ENCODE results near the gene PCNX3. TPM values are rescaled to one million over a fixed set of nuclear protein-coding genes. Genes with fewer than 3 reads are reported as not detected.
A peak's percentile ranks its signal among the peaks of the same experiment; 100 is the strongest.

PCNX3 gene
- total and polyA plus RNA-seq, 12 donors: 9.0 to 45.0 (median 33.4) TPM

DNA sequence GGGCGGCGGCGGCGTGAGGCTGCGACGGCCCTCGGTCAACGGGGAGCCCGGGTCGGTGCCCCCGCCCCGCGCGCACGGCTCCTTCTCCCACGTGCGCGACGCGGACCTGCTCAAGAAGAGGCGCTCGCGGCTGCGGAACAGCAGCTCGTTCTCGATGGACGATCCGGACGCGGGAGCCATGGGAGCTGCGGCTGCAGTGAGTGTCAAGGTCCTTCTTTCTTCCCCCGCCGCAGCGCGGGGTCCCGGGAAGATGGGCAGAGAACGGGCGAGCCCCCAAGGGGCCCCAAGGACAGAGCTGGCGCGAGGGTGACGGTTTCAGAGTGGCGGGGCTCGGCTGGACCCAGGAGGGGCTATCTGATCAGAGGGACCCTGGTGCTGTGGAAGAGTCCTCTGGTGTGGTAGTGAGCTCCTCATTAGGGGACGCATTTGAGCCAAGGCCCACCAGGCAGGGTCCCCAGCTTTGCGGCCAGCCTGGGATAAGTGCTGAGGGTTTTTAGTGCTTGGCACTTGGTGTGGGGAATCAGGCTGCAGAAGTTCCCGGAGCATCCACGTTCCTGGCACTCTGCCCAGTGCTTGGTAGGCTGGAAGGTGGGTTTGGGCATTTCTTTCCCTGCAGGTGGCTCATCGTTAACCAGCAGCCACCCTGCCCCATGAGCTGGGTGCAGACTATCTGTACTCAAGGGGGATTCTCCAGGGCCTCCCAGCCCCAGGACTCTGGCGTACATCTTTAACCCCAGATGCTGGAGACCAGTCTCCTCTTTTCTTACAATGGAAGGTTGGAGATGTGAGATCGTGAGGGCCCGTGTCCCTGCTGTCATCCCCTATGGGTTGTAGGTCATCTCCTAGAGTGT, 30.0 kb upstream of the PCNX3 start:
- TF ChIP-seq, protein P1, sequence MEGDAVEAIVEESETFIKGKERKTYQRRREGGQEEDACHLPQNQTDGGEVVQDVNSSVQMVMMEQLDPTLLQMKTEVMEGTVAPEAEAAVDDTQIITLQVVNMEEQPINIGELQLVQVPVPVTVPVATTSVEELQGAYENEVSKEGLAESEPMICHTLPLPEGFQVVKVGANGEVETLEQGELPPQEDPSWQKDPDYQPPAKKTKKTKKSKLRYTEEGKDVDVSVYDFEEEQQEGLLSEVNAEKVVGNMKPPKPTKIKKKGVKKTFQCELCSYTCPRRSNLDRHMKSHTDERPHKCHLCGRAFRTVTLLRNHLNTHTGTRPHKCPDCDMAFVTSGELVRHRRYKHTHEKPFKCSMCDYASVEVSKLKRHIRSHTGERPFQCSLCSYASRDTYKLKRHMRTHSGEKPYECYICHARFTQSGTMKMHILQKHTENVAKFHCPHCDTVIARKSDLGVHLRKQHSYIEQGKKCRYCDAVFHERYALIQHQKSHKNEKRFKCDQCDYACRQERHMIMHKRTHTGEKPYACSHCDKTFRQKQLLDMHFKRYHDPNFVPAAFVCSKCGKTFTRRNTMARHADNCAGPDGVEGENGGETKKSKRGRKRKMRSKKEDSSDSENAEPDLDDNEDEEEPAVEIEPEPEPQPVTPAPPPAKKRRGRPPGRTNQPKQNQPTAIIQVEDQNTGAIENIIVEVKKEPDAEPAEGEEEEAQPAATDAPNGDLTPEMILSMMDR (IDR thresholded peaks at IDR 0.05): no peak
- no peak for TF ChIP-seq POLR2A (IDR thresholded peaks at IDR 0.05)
- intact Hi-C loops (cut with DNase I): no loop called here
- Histone ChIP-seq H3K9me3 (replicated peaks in 1 of 3) (no peaks in the 10 kb centered on the region), H3K4me3 (no peak overlapping the region), H3K27ac (peak overlapping the region in 1 of 5 donors; percentile 24), H3K4me1 (replicated peaks in 1 of 2) (peaks cover 0 to 35% of the 10 kb centered on the region in 2 donors), H3K27me3 (no peaks in the 10 kb centered on the region), H3K36me3 (replicated peaks in 1 of 2) (peaks cover 0 to 21% of the 10 kb centered on the region in 2 donors)
- 50 to 71% (median 61%) methylated on average over 8 to 51 of the region's 51 CpGs for WGBS, 4 donors
- no peak for DNase-seq

DNA sequence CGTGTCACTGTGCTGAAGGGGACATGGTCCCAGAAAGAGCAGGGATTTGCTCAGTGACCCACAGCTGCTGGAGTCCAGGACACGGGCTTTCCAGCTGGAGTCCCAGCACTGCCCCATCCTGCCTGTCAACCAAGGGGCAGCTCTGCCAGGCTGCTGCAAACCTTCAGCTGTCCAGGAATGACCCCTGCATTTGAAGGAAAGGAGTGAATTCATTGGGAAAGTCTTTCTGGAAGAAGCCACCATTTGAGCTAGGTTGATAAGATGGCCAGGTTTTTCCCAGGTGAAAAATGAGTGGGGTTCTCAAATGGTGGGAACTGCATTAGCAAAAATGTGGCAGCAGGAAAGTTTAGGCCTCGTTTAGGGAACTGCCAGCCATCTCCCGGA, 29.3 kb upstream of the PCNX3 start:
- Histone ChIP-seq H3K4me1 (replicated peaks in 1 of 2) (peaks cover 0 to 35% of the 10 kb centered on the region in 2 donors), H3K9me3 (replicated peaks in 1 of 3) (no peaks in the 10 kb centered on the region), H3K27me3 (no peaks in the 10 kb centered on the region), H3K36me3 (replicated peaks in 1 of 2) (peaks cover 0 to 16% of the 10 kb centered on the region in 2 donors), H3K27ac (peak overlapping the region in 2 of 5 donors; percentile 24 to 69), H3K4me3 (no peak overlapping the region)
- DNase-seq: no peak
- TF ChIP-seq, protein P1 (IDR thresholded peaks at IDR 0.05): no peak
- TF ChIP-seq POLR2A (IDR thresholded peaks at IDR 0.05): no peak
- 85 to 89% (median 86%) methylated on average over 2 to 4 of the region's 4 CpGs for WGBS, 4 donors
- intact Hi-C loops (cut with DNase I): no loop called here

DNA sequence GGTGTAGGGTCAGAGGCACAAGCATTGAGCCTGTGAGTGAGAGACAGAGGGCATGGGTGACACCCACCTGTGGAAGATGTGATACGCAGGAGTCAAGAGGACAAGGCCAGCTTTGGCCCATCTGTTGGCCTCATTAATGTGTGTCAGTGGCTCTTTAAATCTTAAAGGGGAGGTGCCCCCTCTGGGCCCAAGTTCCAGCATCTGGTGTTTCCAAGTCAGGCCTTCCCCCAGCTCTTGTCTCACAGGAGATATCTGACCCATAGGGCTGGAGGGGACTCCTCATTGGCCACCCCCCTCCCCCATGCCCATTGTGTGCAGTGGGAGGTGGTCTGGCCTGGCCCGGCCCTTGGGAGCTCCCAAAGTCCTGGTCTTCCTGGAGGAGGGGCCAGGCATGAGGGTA, 28.9 kb upstream of the PCNX3 start:
- no peaks in the 10 kb centered on the region for H3K27me3 ChIP-seq
- DNase-seq: peak in 1 of 7 donors; percentile 67
- intact Hi-C loops (cut with DNase I): no loop called here
- no peak for TF ChIP-seq POLR2A (IDR thresholded peaks at IDR 0.05)
- TF ChIP-seq, protein P1 (IDR thresholded peaks at IDR 0.05): no peak
- peaks cover 0 to 11% of the 10 kb centered on the region in 2 donors for H3K36me3 ChIP-seq (replicated peaks in 1 of 2)
- H3K9me3 ChIP-seq (replicated peaks in 1 of 3): no peaks in the 10 kb centered on the region
- H3K27ac ChIP-seq: peak overlapping the region in 2 of 5 donors; percentile 39 to 69
- H3K4me3 ChIP-seq: no peak overlapping the region
- WGBS, 4 donors: 70 to 100% (median 76%) methylated on average over 1 to 2 of the region's 2 CpGs
- H3K4me1 ChIP-seq (replicated peaks in 1 of 2): peaks cover 0 to 35% of the 10 kb centered on the region in 2 donors

DNA sequence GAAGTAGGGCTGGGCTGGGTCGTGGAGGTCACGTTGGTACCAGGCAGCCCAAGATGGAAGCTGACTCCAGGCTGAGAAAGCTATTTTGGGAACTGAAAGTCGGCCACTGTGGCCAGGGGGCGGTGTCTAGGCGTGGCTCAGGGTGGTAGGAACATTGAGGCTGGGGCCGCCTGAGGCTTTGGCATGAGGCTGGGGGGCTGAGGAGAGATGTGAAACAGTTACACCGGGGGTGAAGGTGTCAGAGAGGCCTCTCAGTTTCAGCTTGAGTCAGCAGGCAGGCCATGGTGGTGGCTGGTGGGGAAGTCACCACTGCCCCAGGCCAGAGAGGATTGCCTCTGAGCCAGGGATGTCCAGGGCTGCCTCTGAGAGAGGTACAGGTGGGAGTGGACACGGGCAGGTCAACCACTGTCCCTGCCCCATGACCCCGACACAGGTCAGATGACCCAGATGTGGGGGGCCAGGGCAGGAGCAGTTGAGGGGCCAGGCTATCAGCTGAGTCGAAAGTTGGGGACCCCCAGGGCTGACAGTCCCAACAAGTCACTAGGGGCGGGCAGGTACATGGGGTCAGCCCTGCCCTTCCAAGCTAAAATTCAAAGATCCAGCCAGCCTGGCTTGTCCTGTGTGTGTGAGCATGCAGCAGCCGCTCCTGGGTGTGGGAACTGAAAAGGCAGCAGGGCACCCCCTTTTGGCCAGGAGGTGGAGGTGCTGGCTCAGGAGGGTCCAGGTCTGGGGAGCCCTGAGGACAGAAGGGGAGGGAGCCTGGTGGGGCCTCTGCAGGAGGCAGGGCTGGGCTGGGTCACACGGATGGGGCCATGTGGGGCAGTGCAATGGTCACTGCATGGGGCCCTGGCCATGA, 27.1 kb upstream of the PCNX3 start:
- 52 to 70% (median 55%) methylated on average over 11 to 13 of the region's 13 CpGs for WGBS, 4 donors
- DNase-seq: peak in 6 of 7 donors; percentile 66 to 84 (median 76)

More for the DNA sequence above, 27.1 kb upstream of the PCNX3 start:
- H3K36me3 ChIP-seq (replicated peaks in 1 of 2): peaks cover 0 to 11% of the 10 kb centered on the region in 2 donors
- intact Hi-C loops (cut with DNase I): no loop called here
- TF ChIP-seq POLR2A (IDR thresholded peaks at IDR 0.05): no peak
- TF ChIP-seq, protein P1 (IDR thresholded peaks at IDR 0.05): peak; percentile 36 to 65 (median 55)
- no peaks in the 10 kb centered on the region for H3K9me3 ChIP-seq (replicated peaks in 1 of 3)
- no peaks in the 10 kb centered on the region for H3K27me3 ChIP-seq
- H3K27ac ChIP-seq: peak overlapping the region in 2 of 5 donors; percentile 26 to 73
- H3K4me1 ChIP-seq (replicated peaks in 1 of 2): peaks cover 0 to 35% of the 10 kb centered on the region in 2 donors
- H3K4me3 ChIP-seq: no peak overlapping the region
